Smooth muscle cell (in vitro differentiated cells): ENCODE data around the gene GABRG3. TPM values are rescaled to one million over a fixed set of nuclear protein-coding genes. Genes with fewer than 3 reads are reported as not detected.

Experiments
- DNase-seq: peaks from one replicate; lab custom pipeline; 2025; ENCODE audit not compliant: unreplicated experiment; lab: John Stamatoyannopoulos, UW
- H2AFZ ChIP-seq: fragments of 200-600 bp; sonication (generic); 2 replicates; pipeline ENCODE4 v1.6.0; 2016; ENCODE audit warnings: antibody characterized with exemption, low read depth, mild to moderate bottlenecking
- H3F3A ChIP-seq: fragments of 200-600 bp; sonication (generic); 2 replicates; pipeline ENCODE4 v1.6.0; 2017; ENCODE audit warnings: antibody characterized with exemption, low read depth
- H3K27ac ChIP-seq: fragments of 200-600 bp; sonication (generic); 2 replicates; pipeline ENCODE4 v1.5.1; 2016; ENCODE audit warnings: low read depth, mild to moderate bottlenecking
- H3K27me3 ChIP-seq: fragments of 200-600 bp; sonication (generic); 2 replicates; pipeline ENCODE4 v1.6.1; 2016; ENCODE audit warnings: low read depth, mild to moderate bottlenecking
- H3K36me3 ChIP-seq: fragments of 200-600 bp; sonication (generic); 2 replicates; pipeline ENCODE4 v1.5.1; 2016; ENCODE audit warnings: low read depth
- H3K4me1 ChIP-seq: fragments of 200-600 bp; sonication (generic); 2 replicates; pipeline ENCODE4 v1.5.1; 2016; ENCODE audit warnings: low read depth
- H3K4me2 ChIP-seq: fragments of 200-600 bp; sonication (generic); 2 replicates; pipeline ENCODE4 v1.6.0; 2016; ENCODE audit warnings: mild to moderate bottlenecking
- H3K4me3 ChIP-seq: fragments of 200-600 bp; sonication (generic); 2 replicates; pipeline ENCODE4 v1.5.1; 2016; ENCODE audit warnings: mild to moderate bottlenecking
- H3K79me2 ChIP-seq: fragments of 200-600 bp; sonication (generic); 2 replicates; pipeline ENCODE4 v1.6.0; 2016; ENCODE audit warnings: low read depth, mild to moderate bottlenecking
- H3K9ac ChIP-seq: fragments of 200-600 bp; sonication (generic); 2 replicates; pipeline ENCODE4 v1.6.0; 2016; ENCODE audit warnings: low read depth
- H3K9me3 ChIP-seq: fragments of 200-600 bp; sonication (generic); replicated peaks from 2 replicates; pipeline ENCODE4 v1.5.1; 2016; ENCODE audit warnings: low read depth
- H4K20me1 ChIP-seq: fragments of 200-600 bp; sonication (generic); 2 replicates; pipeline ENCODE4 v1.6.0; 2016; ENCODE audit warnings: low read depth
- CTCF ChIP-seq: fragments of 200-600 bp; sonication (generic); IDR thresholded peaks from 2 replicates; pipeline ENCODE4 v1.5.1; 2017; ENCODE audit warnings: borderline replicate concordance, mild to moderate bottlenecking, antibody characterized with exemption; ENCODE audit not compliant: insufficient read depth, poor library complexity, severe bottlenecking
- WGBS: methylation state at CpG from one replicate; pipeline ENCODE4 v1.1.7; 2016; ENCODE audit warnings: low lambda C conversion rate; 5-methylcytosine and 5-hydroxymethylcytosine counted together
- polyA plus RNA-seq: library from polyadenylated mRNA; unstranded; fragments of >200 nt; fragmentation: Nextera tagmentation; extraction: Ambion mirVana; gene quantifications from 2 replicates; pipeline ENCODE4 v1.2.1, GENCODE V29; 2016
- total RNA-seq: library from RNA; depleted of rRNA; stranded (reverse); fragments of >200 nt; gene quantifications from 2 replicates; pipeline ENCODE4 v1.2.3, GENCODE V29; 2014

Gene GABRG3
- total and polyA plus RNA-seq, 2 experiments from 2014 or later = under 0.01 TPM; not detected in 1

GRCh38 chr15:27059610-27060202 is 88.7 kb downstream of the GABRG3 start:
- H3K79me2 ChIP-seq = no peaks in the 10 kb centered on the region
- no peaks in the 10 kb centered on the region for H4K20me1 ChIP-seq
- no peak overlapping the region for H2AFZ ChIP-seq
- no peak overlapping the region for H3K9ac ChIP-seq
- no peaks in the 10 kb centered on the region for H3K4me1 ChIP-seq
- no peak overlapping the region for H3K4me2 ChIP-seq
- no peak for DNase-seq
- no peaks in the 10 kb centered on the region for H3K27me3 ChIP-seq
- H3F3A ChIP-seq = peaks cover 9% of the 10 kb centered on the region
- H3K4me3 ChIP-seq = no peak overlapping the region
- 19% methylated on average over 3 of the region's 3 CpGs for WGBS
- no peaks in the 10 kb centered on the region for H3K36me3 ChIP-seq
- H3K27ac ChIP-seq = no peak overlapping the region
- TF ChIP-seq CTCF = peak; percentile 66
- no peaks in the 10 kb centered on the region for H3K9me3 ChIP-seq

DNA sequence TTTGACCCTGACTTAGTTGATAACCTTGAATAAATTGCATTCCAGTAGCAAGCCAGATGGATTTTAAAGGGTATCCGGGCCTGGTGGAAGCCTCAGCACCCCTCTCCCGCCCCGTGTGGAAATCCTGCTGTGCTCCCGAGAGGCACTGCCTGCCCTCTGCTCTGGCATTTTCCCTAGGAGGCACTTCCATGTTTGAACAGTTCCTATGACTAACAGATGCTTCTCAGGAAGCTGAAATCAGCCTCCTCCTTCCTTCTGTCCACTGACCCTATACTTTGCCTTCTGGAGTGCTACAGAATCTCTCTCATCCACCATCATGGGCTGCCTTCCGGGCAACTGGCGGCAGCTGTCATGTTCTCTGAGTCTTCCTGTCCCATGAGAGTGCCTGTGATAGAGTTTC is 90.8 kb downstream of the GABRG3 start:
- no peak overlapping the region for H3K9ac ChIP-seq
- no peaks in the 10 kb centered on the region for H3K79me2 ChIP-seq
- H3K4me1 ChIP-seq = no peaks in the 10 kb centered on the region
- H2AFZ ChIP-seq = no peak overlapping the region
- WGBS = 64% methylated on average over 6 of the region's 6 CpGs
- TF ChIP-seq CTCF = no peak
- no peak overlapping the region for H3K4me2 ChIP-seq
- no peaks in the 10 kb centered on the region for H3K9me3 ChIP-seq
- H3K27me3 ChIP-seq = no peaks in the 10 kb centered on the region
- no peaks in the 10 kb centered on the region for H3K36me3 ChIP-seq
- no peak overlapping the region for H3K4me3 ChIP-seq
- no peaks in the 10 kb centered on the region for H4K20me1 ChIP-seq
- H3F3A ChIP-seq = peaks cover 9% of the 10 kb centered on the region
- no peak for DNase-seq
- no peak overlapping the region for H3K27ac ChIP-seq

DNA sequence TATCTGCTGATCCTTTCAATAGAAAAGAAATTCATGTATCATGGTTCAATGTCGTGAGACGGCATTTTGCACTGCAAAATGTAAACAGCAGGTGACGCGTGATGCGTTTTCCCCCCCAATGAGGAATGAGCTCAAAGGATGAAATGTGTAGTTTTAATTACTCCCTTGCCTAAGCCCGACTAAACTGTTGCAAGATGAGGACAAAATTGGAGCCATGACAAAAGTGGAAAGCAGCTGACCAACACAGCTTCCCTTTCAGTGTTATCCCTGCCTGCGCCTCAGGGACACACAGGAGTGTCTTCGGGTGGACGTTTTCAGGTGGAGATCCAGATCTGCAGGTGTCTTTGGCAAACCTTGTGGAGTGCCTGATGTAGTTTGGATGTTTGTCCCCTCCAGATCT is 92.0 kb downstream of the GABRG3 start:
- H3K27me3 ChIP-seq = no peaks in the 10 kb centered on the region
- no peaks in the 10 kb centered on the region for H4K20me1 ChIP-seq
- no peak overlapping the region for H3K4me2 ChIP-seq
- H3K4me1 ChIP-seq = no peaks in the 10 kb centered on the region
- no peak for DNase-seq
- H3K4me3 ChIP-seq = no peak overlapping the region
- no peak overlapping the region for H2AFZ ChIP-seq
- H3K9me3 ChIP-seq = no peaks in the 10 kb centered on the region
- H3F3A ChIP-seq = peaks cover 3% of the 10 kb centered on the region
- H3K79me2 ChIP-seq = no peaks in the 10 kb centered on the region
- H3K27ac ChIP-seq = no peak overlapping the region
- WGBS = 96% methylated on average over 9 of the region's 9 CpGs
- H3K36me3 ChIP-seq = no peaks in the 10 kb centered on the region
- TF ChIP-seq CTCF = no peak
- no peak overlapping the region for H3K9ac ChIP-seq

DNA sequence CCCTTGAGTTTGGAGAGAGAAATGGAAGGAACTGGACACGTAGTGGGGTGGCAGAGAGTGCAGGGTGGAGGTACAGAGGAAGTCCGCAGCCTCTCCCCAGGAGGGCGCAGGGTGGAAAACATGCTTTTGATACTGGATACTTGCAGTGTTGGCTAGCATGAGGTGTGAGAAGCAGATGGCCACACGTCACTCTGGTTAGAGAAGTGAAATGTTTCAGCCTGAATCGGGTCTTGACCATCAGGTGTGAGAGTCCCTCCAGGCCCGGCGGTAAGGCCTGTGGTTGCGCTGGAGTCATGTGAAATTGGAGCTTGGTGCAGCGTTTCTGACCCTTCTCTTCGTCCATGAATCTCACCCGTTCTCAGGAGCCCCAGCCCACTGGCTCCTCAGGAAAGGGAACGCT is 93.1 kb downstream of the GABRG3 start:
- DNase-seq = no peak
- no peak overlapping the region for H2AFZ ChIP-seq
- no peak overlapping the region for H3K4me2 ChIP-seq
- no peaks in the 10 kb centered on the region for H3K27me3 ChIP-seq
- no peaks in the 10 kb centered on the region for H3F3A ChIP-seq
- WGBS = 96% methylated on average over 12 of the region's 12 CpGs
- no peak overlapping the region for H3K27ac ChIP-seq
- no peak overlapping the region for H3K9ac ChIP-seq
- H3K79me2 ChIP-seq = no peaks in the 10 kb centered on the region
- H3K36me3 ChIP-seq = no peaks in the 10 kb centered on the region
- no peaks in the 10 kb centered on the region for H3K4me1 ChIP-seq
- no peaks in the 10 kb centered on the region for H4K20me1 ChIP-seq
- H3K9me3 ChIP-seq = no peaks in the 10 kb centered on the region
- no peak for TF ChIP-seq CTCF
- no peak overlapping the region for H3K4me3 ChIP-seq
